Measurements from ENCODE around the gene RUVBL2.
"Not testable (repeated sequence)": the region's sequence is repeated elsewhere in the genome, so short reads cannot be mapped to it uniquely, and the experiment has no call there.

The RUVBL2 gene

GRCh38 chr19:49050376-49051033, 56.8 kb downstream of the RUVBL2 start:
- DNase-seq = not testable (repeated sequence)

DNA sequence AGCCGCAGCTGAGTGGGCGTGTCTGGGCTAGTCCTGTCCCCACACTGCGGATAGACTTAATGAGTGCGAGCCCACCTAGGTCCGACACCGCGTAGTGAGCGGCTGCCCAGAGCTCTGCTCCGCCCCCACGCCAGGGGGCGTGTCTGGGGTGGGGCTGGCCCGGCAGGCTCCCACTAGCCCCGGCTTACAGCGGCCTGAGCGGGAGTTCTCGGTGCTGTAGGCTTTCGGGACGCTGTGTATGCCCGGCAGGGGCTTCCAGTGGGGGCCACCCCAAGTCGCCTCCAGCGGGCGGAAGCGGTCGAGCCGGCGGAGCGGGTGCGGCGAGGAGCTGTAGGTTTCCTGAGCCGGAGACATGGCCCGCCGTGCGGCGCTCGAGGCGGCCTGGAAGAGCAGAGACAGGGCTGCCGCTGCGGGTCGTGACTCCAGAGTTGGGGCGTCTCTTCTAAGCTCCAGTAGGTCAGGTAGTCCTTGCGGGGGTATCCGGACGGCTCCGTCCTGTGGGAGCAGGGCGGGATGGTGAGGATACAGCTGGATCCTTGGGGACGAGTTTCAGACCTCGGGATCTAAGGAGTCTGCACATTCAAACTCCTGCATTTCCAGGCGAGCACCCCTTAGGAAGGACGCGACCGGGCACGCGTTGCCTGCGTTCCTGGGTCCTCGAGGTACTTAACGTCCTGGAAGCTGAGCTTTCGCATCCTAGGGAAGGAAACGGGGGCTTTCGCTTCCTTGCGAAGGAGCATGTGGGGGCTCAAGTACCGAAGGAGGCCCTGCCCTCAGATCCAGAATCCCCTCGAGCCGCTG, 62.6 kb downstream of the RUVBL2 start:
- DNase-seq = peak; percentile 51

DNA sequence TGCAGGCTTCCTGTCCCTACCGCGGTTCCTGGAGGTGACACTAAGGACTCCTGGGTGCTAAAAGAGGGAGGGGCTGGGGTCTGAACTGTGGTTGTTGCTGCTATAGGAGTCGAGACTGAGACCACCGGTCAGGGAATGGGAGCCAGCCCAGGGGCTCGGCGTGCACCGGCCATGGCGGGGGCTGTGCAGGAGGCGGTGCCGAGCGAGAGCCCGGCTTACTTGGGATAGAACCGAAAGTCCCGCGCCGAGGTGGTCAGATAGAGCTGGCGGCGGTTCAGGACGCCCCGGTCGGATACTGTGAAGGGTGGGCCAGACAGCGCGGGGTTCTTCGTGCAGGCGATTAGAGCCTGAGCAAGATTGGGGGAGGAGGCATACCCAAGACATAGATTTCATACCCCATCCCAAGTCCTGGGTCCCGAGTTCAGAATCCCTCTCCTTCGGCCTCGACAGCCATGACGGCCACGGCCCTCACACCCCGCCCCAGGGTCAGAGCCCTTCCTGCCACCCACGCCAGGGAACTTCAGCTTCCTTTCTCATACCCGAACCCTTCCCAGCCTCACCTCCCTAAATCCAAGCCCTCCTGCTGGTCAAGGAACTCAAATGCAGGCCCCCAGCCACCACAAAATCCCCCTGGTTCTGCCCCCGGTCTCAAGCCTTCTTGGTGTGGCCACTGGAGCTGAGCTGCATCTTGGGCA, 63.4 kb downstream of the RUVBL2 start:
- DNase-seq = not testable (repeated sequence)

GRCh38 chr19:49057636-49058234, 64.0 kb downstream of the RUVBL2 start, which contains the start of gene CGB7:
CGB7 (minus strand) TSS chr19:49057749; CDS start chr19:49055375, 2,374 bp downstream.
- DNase-seq = peak; percentile 35

GRCh38 chr19:49058562-49058961, 64.9 kb downstream of the RUVBL2 start:
- DNase-seq = no peak

DNA sequence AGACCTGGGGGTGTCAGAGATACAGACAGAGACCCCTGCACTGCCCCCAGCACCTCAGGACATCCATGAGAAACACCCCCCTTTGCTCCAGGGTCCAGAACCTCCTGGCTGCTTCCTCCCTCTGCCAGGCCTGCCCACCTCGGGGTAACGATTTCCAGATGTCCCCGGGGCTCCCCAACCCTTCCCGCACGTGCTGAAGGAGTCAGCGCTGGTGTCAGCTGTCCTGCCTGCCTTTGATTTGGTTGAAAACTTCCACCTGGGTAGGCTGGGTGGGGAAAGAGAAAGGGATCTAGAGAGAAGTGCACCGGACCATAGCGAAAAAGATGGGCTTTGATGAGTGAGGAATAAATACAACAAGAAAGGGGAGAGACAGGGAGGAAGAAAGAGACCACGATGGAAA, 65.4 kb downstream of the RUVBL2 start:
- DNase-seq = no peak

GRCh38 chr19:49061000-49061399, 67.3 kb downstream of the RUVBL2 start:
- DNase-seq = no peak

DNA sequence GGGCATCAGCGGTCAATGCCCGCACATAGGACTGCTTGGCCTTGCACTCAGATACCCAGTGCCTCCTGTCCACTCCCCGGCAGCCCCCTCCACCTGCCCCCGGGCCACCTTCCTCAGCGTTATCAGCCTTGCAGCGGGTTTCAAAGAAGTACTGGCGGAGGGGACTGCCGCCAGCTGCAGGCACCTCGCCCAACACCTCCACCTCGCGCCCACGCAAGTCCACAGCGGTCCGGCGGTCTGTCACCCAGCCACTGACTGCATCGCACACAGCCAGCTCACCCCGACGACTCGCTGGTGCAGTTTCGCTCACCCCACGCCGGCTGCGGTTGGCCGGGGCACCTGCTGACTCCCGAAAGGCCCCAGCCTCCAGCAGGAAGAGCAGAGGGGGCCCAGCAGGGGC, 67.8 kb downstream of the RUVBL2 start:
- no peak for DNase-seq

DNA sequence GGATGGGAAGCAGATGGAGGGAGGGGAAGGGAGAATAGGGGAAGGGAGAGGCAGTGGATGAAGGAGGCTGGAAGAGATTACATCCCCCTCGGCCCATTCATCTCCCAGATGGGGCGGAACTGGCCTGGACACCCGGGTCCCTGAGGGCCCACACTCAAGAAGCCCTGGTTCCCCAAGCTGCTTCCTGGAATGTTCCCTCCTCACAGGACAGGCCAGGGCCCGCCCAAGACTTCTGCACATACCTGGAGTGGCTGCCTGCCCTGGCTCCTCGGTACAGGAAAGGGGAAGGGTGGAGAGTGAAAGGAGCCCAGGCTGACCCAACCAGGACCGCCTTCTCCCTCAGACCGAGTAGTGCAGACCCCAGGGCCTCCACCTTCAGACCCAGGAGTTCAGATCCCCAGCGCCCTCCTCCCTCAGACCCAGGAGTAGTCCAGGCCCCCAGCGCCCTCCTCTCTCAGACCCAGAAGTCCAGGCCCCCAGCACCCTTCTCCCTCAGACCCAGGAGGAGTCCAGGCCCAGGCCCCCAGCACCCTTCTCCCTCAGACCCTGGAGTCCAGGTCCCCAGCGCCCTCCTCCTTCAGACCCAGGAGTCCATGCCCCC, 70.4 kb downstream of the RUVBL2 start:
- no peak for DNase-seq

GRCh38 chr19:49064768-49065611, 71.3 kb downstream of the RUVBL2 start, which contains the start of gene NTF4:
NTF4 (minus strand) TSS chr19:49064818; CDS start chr19:49061997, 2,821 bp downstream.
- no peak for DNase-seq
